K562 (cell line): ENCODE measurements around the gene CLCNKA. TPM values are rescaled to one million over a fixed set of nuclear protein-coding genes. Genes with fewer than 3 reads are reported as not detected.
A peak's percentile ranks its signal among the peaks of the same experiment; 100 is the strongest.

Experiments used
- ARID2 ChIP-seq: fragments of 450-650 bp; IDR thresholded peaks from 2 replicates; pipeline ENCODE4 v1.6.1; 2017; ENCODE audit warnings: antibody characterized with exemption, mild to moderate bottlenecking
- ASH1L ChIP-seq: fragments of 450-650 bp; IDR thresholded peaks from 2 replicates; pipeline ENCODE4 v1.6.1; 2018; ENCODE audit warnings: borderline replicate concordance, mild to moderate bottlenecking, low read depth; ENCODE audit not compliant: partially characterized antibody
- DPF2 ChIP-seq: fragments of 450-650 bp; IDR thresholded peaks from 2 replicates; pipeline ENCODE4 v1.6.1; 2016
- FOXK1 ChIP-seq: sonication (generic); formaldehyde crosslinking; IDR thresholded peaks from 2 replicates; pipeline ENCODE4 v1.8.0; 2022; ENCODE audit warnings: missing genetic modification reagents, mild to moderate bottlenecking, borderline replicate concordance
- GATA2 ChIP-seq: sonication (generic); formaldehyde crosslinking; IDR thresholded peaks from 2 replicates; pipeline ENCODE4 v1.4.0; 2020; ENCODE audit warnings: mild to moderate bottlenecking, missing genetic modification reagents
- HDAC2 ChIP-seq: fragments of 450-650 bp; IDR thresholded peaks from 2 replicates; pipeline ENCODE4 v1.6.1; 2016; ENCODE audit warnings: mild to moderate bottlenecking
- KLF6 ChIP-seq: fragments of 250-450 bp; sonication (Bioruptor Pico); IDR thresholded peaks from 2 replicates; pipeline ENCODE4 v1.4.0; 2020; ENCODE audit warnings: mild to moderate bottlenecking, moderate library complexity, borderline replicate concordance
- MECOM ChIP-seq: fragments of 250-450 bp; sonication (Bioruptor Pico); IDR thresholded peaks from 2 replicates; pipeline ENCODE4 v1.8.0; 2022; ENCODE audit warnings: inconsistent platforms
- NR2C1 ChIP-seq, 2 experiments: fragments of 450-650 bp; IDR thresholded peaks; 2 replicates each; pipeline ENCODE4 v1.6.1; 2017; ENCODE audit warnings: mild to moderate bottlenecking in 2 of 2, antibody characterized with exemption in 1 of 2, inconsistent platforms in 1 of 2, missing compliant biosample characterization in 1 of 2, missing genetic modification characterization in 1 of 2
- NR2F6 ChIP-seq: fragments of 450-650 bp; formaldehyde crosslinking; IDR thresholded peaks from 2 replicates; pipeline ENCODE4 v1.4.0; 2020; ENCODE audit warnings: mild to moderate bottlenecking
- OTX1 ChIP-seq: fragments of 450-650 bp; formaldehyde crosslinking; IDR thresholded peaks from 2 replicates; pipeline ENCODE4 v1.4.0; 2022; ENCODE audit warnings: mild to moderate bottlenecking
- POLR2A ChIP-seq: fragments of 450-650 bp; conservative IDR thresholded peaks from 2 replicates; pipeline ENCODE4 v1.6.1; 2016
- RBM17 ChIP-seq: fragments of 200-400 bp; formaldehyde crosslinking; IDR thresholded peaks from 2 replicates; pipeline ENCODE4 v1.6.1; 2017; ENCODE audit warnings: low read depth, mild to moderate bottlenecking, low read length, borderline replicate concordance
- SUPT5H ChIP-seq: fragments of 450-650 bp; IDR thresholded peaks from 2 replicates; pipeline ENCODE4 v1.6.1; 2016
- TEAD1 ChIP-seq, 2 experiments: fragments of 450-650 bp in 1 of 2; sonication (generic) in 1 of 2; formaldehyde crosslinking; IDR thresholded peaks; 2 replicates each; pipeline versions ENCODE4 v1.4.0 to v1.8.0; 2020 to 2022; ENCODE audit warnings: mild to moderate bottlenecking in 2 of 2, missing genetic modification reagents in 1 of 2
- ZBTB1 ChIP-seq: sonication (generic); formaldehyde crosslinking; IDR thresholded peaks from 2 replicates; pipeline ENCODE4 v1.8.1; 2023; ENCODE audit warnings: missing genetic modification reagents, low read depth, mild to moderate bottlenecking, borderline replicate concordance
- ZNF263 ChIP-seq: sonication (generic); formaldehyde crosslinking; IDR thresholded peaks from 2 replicates; pipeline ENCODE4 v1.8.0; 2022; ENCODE audit warnings: mild to moderate bottlenecking, missing genetic modification reagents, borderline replicate concordance
- ZNF41 ChIP-seq: fragments of 250-450 bp; sonication (Bioruptor Pico); conservative IDR thresholded peaks from 2 replicates; pipeline ENCODE4 v1.4.0; 2020; ENCODE audit warnings: mild to moderate bottlenecking
- polyA plus RNA-seq, 8 experiments: library from polyadenylated mRNA; depleted of rRNA in 4 of 8; stranded (reverse) in 5 of 8; unstranded in 3 of 8; fragments of >200 nt; fragmentation: Nextera tagmentation in 2 of 8; fragmentation: Illumina TruSeq in 1 of 8; extraction: Ambion mirVana in 2 of 8; extraction: Trizol in 1 of 8; gene quantifications; 2 replicates each; pipeline versions ENCODE4 v1.2.1 to v1.2.3, GENCODE V29; 2011 to 2014; ENCODE audit warnings: inconsistent platforms in 1 of 8, missing spikeins in 1 of 8
- total RNA-seq, 7 experiments: library from RNA; depleted of rRNA in 6 of 7; stranded (reverse); fragments of >200 nt in 6 of 7; fragmentation: Illumina TruSeq in 2 of 7; extraction: Trizol in 2 of 7; gene quantifications; 2 replicates each; pipeline versions ENCODE4 v1.2.1 to v1.2.3, GENCODE V29; 2011 to 2021; ENCODE audit warnings: low replicate concordance in 1 of 7
- TF ChIP-seq, protein P1 (sequence below): sonication (generic); formaldehyde crosslinking; IDR thresholded peaks from 2 replicates; pipeline ENCODE4 v1.8.1; 2023; ENCODE audit warnings: mild to moderate bottlenecking, missing genetic modification reagents
- TF ChIP-seq, protein P2 (sequence below): fragments of 450-650 bp; IDR thresholded peaks from 2 replicates; pipeline ENCODE4 v1.6.1; 2016; ENCODE audit warnings: antibody characterized with exemption
- TF ChIP-seq, protein P3 (sequence below): IDR thresholded peaks from 2 replicates; pipeline ENCODE4 v1.6.1; 2011; ENCODE audit not compliant: insufficient read length; ENCODE audit errors: extremely low read depth
- TF ChIP-seq, protein P4 (sequence below): sonication (generic); formaldehyde crosslinking; IDR thresholded peaks from 2 replicates; pipeline ENCODE4 v1.9.0; 2022; ENCODE audit warnings: mild to moderate bottlenecking, missing genetic modification reagents
- TF ChIP-seq, protein P5 (sequence below), 2 experiments: fragments of 450-650 bp in 1 of 2; sonication (generic) in 1 of 2; formaldehyde crosslinking in 1 of 2; IDR thresholded peaks in 1 of 2; conservative IDR thresholded peaks in 1 of 2; 2 replicates each; pipeline versions ENCODE4 v1.6.1 to v1.8.1; 2016 to 2023; ENCODE audit warnings: mild to moderate bottlenecking in 2 of 2, moderate library complexity in 2 of 2, inconsistent platforms in 1 of 2, missing genetic modification reagents in 1 of 2

The CLCNKA gene
- total and polyA plus RNA-seq, 9 of the 15 experiments (the other 6 are each of a cell fraction or from before 2014, with no cell fraction given): 0.03 to 0.37 (median 0.10) TPM; not detected in 3

DNA sequence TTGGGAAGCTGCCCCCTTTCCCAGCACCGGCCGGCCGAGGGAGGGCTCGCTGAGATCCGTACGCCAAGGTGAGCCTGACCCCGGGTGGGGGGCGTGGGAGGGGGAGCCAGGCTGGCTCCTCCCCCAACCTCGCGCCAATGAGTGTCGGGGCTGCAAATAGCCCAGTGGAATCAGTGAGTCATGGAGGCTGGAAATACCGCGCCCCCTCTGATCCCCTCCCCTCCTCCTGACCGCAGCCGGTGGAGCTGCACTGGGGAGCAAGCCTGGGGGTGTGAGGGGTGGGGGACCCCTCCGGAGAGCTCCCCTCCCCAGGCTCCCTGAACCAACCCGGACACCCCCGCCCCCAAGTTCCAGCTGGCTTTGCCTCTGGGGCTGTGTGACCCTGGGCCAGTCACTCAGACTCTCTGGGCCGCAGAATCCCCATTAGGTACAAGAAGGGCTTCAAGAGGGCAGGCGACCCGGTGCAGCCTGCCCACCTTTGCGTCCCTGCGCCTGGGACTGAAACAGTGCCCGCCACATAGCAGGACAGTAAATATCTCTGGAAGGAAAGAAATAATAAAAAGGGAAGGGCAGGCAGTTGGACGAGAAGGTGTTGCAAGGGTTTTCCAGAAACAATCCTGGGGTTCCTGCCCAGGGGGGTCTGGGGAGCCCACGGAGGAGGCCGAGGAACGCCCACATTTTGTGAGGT, 8.5 kb upstream of the CLCNKA start (continued):
- TF ChIP-seq, protein P1, sequence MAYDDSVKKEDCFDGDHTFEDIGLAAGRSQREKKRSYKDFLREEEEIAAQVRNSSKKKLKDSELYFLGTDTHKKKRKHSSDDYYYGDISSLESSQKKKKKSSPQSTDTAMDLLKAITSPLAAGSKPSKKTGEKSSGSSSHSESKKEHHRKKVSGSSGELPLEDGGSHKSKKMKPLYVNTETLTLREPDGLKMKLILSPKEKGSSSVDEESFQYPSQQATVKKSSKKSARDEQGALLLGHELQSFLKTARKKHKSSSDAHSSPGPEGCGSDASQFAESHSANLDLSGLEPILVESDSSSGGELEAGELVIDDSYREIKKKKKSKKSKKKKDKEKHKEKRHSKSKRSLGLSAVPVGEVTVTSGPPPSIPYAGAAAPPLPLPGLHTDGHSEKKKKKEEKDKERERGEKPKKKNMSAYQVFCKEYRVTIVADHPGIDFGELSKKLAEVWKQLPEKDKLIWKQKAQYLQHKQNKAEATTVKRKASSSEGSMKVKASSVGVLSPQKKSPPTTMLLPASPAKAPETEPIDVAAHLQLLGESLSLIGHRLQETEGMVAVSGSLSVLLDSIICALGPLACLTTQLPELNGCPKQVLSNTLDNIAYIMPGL (CRISPR knock-in tag): no peak
- no peak for TF ChIP-seq GATA2 (CRISPR knock-in tag)
- 0 out of 2 replicates have a peak, but pooled peaks have one; percentile 5 for TF ChIP-seq SUPT5H
- no peak for TF ChIP-seq ARID2
- no peak; the same call in 1 of the 2 replicates for TF ChIP-seq POLR2A
- TF ChIP-seq ZNF41 (CRISPR knock-in tag): no peak
- TF ChIP-seq NR2C1 (IDR thresholded peaks at IDR 0.05): 0 out of 2 replicates have a peak, but pooled peaks have one; percentile 48
- TF ChIP-seq NR2C1 (tag; IDR thresholded peaks at IDR 0.05): peak; percentile 60; the same call in 1 of the 2 replicates
- TF ChIP-seq DPF2: peak; percentile 82
- TF ChIP-seq MECOM (CRISPR knock-in tag): no peak
- TF ChIP-seq ZNF263 (CRISPR knock-in tag): no peak
- TF ChIP-seq OTX1 (CRISPR knock-in tag): no peak
- TF ChIP-seq, protein P2, sequence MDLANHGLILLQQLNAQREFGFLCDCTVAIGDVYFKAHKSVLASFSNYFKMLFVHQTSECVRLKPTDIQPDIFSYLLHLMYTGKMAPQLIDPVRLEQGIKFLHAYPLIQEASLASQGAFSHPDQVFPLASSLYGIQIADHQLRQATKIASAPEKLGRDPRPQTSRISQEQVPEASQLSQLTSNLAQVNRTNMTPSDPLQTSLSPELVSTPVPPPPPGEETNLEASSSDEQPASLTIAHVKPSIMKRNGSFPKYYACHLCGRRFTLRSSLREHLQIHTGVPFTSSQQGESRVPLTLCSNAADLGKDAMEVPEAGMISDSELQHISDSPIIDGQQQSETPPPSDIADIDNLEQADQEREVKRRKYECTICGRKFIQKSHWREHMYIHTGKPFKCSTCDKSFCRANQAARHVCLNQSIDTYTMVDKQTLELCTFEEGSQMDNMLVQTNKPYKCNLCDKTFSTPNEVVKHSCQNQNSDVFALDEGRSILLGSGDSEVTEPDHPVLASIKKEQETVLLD: peak; percentile 25; the same call in 1 of the 2 replicates
- TF ChIP-seq KLF6: 0 out of 2 replicates have a peak, but pooled peaks have one; percentile 31
- TF ChIP-seq, protein P3, sequence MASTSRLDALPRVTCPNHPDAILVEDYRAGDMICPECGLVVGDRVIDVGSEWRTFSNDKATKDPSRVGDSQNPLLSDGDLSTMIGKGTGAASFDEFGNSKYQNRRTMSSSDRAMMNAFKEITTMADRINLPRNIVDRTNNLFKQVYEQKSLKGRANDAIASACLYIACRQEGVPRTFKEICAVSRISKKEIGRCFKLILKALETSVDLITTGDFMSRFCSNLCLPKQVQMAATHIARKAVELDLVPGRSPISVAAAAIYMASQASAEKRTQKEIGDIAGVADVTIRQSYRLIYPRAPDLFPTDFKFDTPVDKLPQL: no peak
- TF ChIP-seq RBM17: no peak
- TF ChIP-seq ASH1L: no peak
- peak; percentile 49 to 86; a peak in 3 of 4 replicates for TF ChIP-seq TEAD1 (CRISPR knock-in tag; IDR thresholded peaks at IDR 0.05)
- TF ChIP-seq, protein P4, sequence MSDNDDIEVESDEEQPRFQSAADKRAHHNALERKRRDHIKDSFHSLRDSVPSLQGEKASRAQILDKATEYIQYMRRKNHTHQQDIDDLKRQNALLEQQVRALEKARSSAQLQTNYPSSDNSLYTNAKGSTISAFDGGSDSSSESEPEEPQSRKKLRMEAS: no peak; the same call in 1 of the 2 replicates
- TF ChIP-seq FOXK1: no peak
- TF ChIP-seq ZBTB1 (CRISPR knock-in tag): no peak
- TF ChIP-seq, protein P5, sequence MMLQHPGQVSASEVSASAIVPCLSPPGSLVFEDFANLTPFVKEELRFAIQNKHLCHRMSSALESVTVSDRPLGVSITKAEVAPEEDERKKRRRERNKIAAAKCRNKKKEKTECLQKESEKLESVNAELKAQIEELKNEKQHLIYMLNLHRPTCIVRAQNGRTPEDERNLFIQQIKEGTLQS (IDR thresholded peaks at IDR 0.05): peak; percentile 97
- TF ChIP-seq, protein P5 (CRISPR knock-in tag; conservative IDR thresholded peaks at IDR 0.05): peak; percentile 95
- no peak for TF ChIP-seq NR2F6 (CRISPR knock-in tag)
- TF ChIP-seq HDAC2: peak; percentile 89
